SK-N-SH (cell line): ENCODE measurements around the gene PRMT3.

Source experiments
- CTCF ChIP-seq: fragments of 200-600 bp; sonication (generic); IDR thresholded peaks from 2 replicates; pipeline ENCODE4 v1.6.1; 2017; ENCODE audit warnings: antibody characterized with exemption, mild to moderate bottlenecking, moderate library complexity
- EP300 ChIP-seq, 2 experiments: IDR thresholded peaks; 2 replicates each; pipeline versions ENCODE4 v1.4.0 to v1.6.1; 2012; ENCODE audit warnings: borderline replicate concordance in 1 of 2, low read depth in 1 of 2, low read length in 1 of 2
- GABPA ChIP-seq: IDR thresholded peaks from 2 replicates; pipeline ENCODE4 v1.4.0; 2012; ENCODE audit warnings: low read depth, mild to moderate bottlenecking
- IRF3 ChIP-seq: fragments of 150-350 bp; IDR thresholded peaks from 2 replicates; pipeline ENCODE4 v1.6.1; 2016; ENCODE audit warnings: mild to moderate bottlenecking, low read depth, low read length
- JUND ChIP-seq: IDR thresholded peaks from 2 replicates; pipeline ENCODE4 v1.4.0; 2012
- MEF2A ChIP-seq: IDR thresholded peaks from 2 replicates; pipeline ENCODE4 v1.4.0; 2012; ENCODE audit warnings: low read depth, borderline replicate concordance
- NFIC ChIP-seq: IDR thresholded peaks from 2 replicates; pipeline ENCODE4 v1.4.0; 2012; ENCODE audit warnings: borderline replicate concordance
- POLR2AphosphoS5 ChIP-seq: IDR thresholded peaks from 2 replicates; pipeline ENCODE4 v1.6.1; 2012; ENCODE audit warnings: low read depth, low read length
- RFX5 ChIP-seq: IDR thresholded peaks from 2 replicates; pipeline ENCODE4 v1.6.1; 2012; ENCODE audit warnings: mild to moderate bottlenecking, improper control_type of control experiment, low read length
- SMC3 ChIP-seq: IDR thresholded peaks from 2 replicates; pipeline ENCODE4 v1.6.1; 2012; ENCODE audit warnings: low read depth, low read length, improper control_type of control experiment
- TCF12 ChIP-seq: IDR thresholded peaks from 2 replicates; pipeline ENCODE4 v1.4.0; 2012

DNA sequence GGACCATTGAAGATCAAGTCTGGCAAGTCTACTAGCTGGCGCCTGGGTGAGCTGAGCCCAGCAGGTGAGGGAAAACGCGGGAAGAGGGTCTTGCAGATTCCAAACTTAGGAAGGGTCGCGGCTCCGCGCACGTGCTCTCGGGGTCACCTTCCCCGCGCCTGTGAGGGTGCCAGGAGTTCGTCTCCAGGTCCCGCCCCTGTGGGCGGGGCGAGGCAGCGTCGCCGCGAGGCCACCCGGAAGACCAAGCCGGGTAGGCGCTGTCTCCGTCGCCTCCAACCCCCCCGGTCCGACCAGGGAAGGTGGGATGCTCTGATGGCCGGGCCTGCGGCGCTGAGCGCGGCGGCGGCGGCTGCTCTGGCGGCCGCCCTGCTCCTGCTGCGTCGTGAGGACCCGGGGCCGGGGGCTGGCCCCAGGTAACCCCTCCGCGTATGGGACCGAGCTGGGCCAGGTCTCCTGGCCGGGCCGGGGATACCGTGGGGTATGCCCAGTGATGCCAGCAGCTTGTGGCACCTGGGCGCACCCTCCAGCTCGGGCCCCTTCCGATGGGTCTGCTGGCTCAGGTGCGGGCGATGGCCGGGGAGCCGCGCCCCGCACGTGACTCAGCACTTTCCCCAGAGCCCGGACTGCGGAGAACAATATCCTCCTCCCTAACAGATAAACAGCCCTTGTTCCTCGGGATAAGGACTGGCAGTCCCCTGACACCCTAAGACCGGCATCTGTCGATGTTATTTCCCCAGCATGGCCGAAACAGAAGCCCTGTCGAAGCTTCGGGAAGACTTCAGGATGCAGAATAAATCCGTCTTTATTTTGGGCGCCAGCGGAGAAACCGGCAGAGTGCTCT is 23.8 kb upstream of the PRMT3 start, which contains the start of gene HTATIP2:
- TF ChIP-seq JUND (no peak), CTCF (no peak), NFIC (no peak), TCF12 (no peak), IRF3 (no peak), RFX5 (no peak), SMC3 (no peak), GABPA (no peak), EP300 (IDR thresholded peaks at IDR 0.05; ENCODE audit: borderline replicate concordance in 1 of 2, low read depth in 1 of 2, low read length in 1 of 2) (no peak), MEF2A (no peak), POLR2AphosphoS5 (no peak)
